ENCODE measurements around the gene PRR11. TPM values are rescaled to one million over a fixed set of nuclear protein-coding genes. Genes with fewer than 3 reads are reported as not detected.

PRR11 gene
- total RNA-seq, 2 donors from 2014 or later: 52.5 to 58.5 TPM

DNA sequence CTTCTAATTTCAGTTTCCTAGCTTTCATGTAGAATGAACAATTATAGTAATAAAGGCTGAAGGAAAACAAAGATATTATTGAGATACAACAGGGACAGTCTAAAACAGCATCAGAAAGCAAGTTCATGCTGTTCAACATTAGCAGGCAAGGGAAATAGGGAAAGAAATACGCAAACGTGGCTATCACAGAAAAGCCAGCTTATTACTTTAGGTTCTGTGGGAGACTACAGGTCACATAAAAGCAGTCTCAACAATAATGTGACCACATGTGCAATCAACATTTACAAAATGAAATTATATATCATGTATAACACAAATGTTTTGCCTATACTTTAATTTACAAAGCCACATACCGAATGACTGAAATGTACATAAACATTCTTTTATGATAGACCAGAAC lies 44.0 kb upstream of the PRR11 start:
- no peak overlapping the region for H3K4me3 ChIP-seq (ENCODE audit: low read length)
- no peaks in the 10 kb centered on the region for H3K9me3 Mint-ChIP-seq

GRCh38 chr17:59115474-59115873 lies 40.1 kb upstream of the PRR11 start:
- no peaks in the 10 kb centered on the region for H3K27me3 ChIP-seq (ENCODE audit: control insufficient read depth, insufficient read depth, low read length, poor library complexity, severe bottlenecking)
- H3K27ac ChIP-seq (ENCODE audit: low read depth, low read length): no peak overlapping the region
- Mint-ChIP-seq H3K4me1 (no peaks in the 10 kb centered on the region), H3K27me3 (ENCODE audit: insufficient read depth) (no peaks in the 10 kb centered on the region), H3K27ac (peak overlapping the region; percentile 72), H3K9me3 (no peaks in the 10 kb centered on the region), H3K4me3 (no peak overlapping the region), H3K36me3 (ENCODE audit: low read depth) (peaks cover 48% of the 10 kb centered on the region)
- H3K9ac ChIP-seq (ENCODE audit: extremely low read depth, low read length, poor library complexity, severe bottlenecking): no peak overlapping the region
- H3K4me1 ChIP-seq (ENCODE audit: control insufficient read depth, insufficient read depth, low read length): no peaks in the 10 kb centered on the region
- TF ChIP-seq, protein P1, sequence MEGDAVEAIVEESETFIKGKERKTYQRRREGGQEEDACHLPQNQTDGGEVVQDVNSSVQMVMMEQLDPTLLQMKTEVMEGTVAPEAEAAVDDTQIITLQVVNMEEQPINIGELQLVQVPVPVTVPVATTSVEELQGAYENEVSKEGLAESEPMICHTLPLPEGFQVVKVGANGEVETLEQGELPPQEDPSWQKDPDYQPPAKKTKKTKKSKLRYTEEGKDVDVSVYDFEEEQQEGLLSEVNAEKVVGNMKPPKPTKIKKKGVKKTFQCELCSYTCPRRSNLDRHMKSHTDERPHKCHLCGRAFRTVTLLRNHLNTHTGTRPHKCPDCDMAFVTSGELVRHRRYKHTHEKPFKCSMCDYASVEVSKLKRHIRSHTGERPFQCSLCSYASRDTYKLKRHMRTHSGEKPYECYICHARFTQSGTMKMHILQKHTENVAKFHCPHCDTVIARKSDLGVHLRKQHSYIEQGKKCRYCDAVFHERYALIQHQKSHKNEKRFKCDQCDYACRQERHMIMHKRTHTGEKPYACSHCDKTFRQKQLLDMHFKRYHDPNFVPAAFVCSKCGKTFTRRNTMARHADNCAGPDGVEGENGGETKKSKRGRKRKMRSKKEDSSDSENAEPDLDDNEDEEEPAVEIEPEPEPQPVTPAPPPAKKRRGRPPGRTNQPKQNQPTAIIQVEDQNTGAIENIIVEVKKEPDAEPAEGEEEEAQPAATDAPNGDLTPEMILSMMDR (conservative IDR thresholded peaks at IDR 0.05): no peak
- peaks cover 82% of the 10 kb centered on the region for H3K36me3 ChIP-seq (ENCODE audit: control insufficient read depth, insufficient read depth, low read length)
- H3K4me3 ChIP-seq (ENCODE audit: low read length): no peak overlapping the region
- DNase-seq: no peak
- 96 to 99% methylated on average over 8 to 9 of the region's 9 CpGs for WGBS, 2 experiments (ENCODE audit: insufficient coverage in 1 of 2, insufficient read length in 1 of 2)
- no peaks in the 10 kb centered on the region for H3K9me3 ChIP-seq (ENCODE audit: control insufficient read depth, low read length)

More for the DNA sequence above, 44.0 kb upstream of the PRR11 start:
- Histone ChIP-seq H3K9ac (ENCODE audit: extremely low read depth, low read length, poor library complexity, severe bottlenecking) (no peak overlapping the region), H3K27me3 (ENCODE audit: control insufficient read depth, insufficient read depth, low read length, poor library complexity, severe bottlenecking) (no peaks in the 10 kb centered on the region), H3K4me1 (ENCODE audit: control insufficient read depth, insufficient read depth, low read length) (no peaks in the 10 kb centered on the region), H3K9me3 (ENCODE audit: control insufficient read depth, low read length) (no peaks in the 10 kb centered on the region), H3K27ac (ENCODE audit: low read depth, low read length) (no peak overlapping the region), H3K36me3 (ENCODE audit: control insufficient read depth, insufficient read depth, low read length) (peaks cover 54% of the 10 kb centered on the region)
- 94 to 100% methylated on average over 2 of the region's 3 CpGs for WGBS, 2 experiments (ENCODE audit: insufficient coverage in 1 of 2, insufficient read length in 1 of 2)
- Mint-ChIP-seq H3K27me3 (ENCODE audit: insufficient read depth) (no peaks in the 10 kb centered on the region), H3K36me3 (ENCODE audit: low read depth) (peaks cover 35% of the 10 kb centered on the region), H3K27ac (no peak overlapping the region), H3K4me1 (no peaks in the 10 kb centered on the region), H3K4me3 (no peak overlapping the region)
- DNase-seq: no peak
- TF ChIP-seq, protein P1 (conservative IDR thresholded peaks at IDR 0.05): no peak

DNA sequence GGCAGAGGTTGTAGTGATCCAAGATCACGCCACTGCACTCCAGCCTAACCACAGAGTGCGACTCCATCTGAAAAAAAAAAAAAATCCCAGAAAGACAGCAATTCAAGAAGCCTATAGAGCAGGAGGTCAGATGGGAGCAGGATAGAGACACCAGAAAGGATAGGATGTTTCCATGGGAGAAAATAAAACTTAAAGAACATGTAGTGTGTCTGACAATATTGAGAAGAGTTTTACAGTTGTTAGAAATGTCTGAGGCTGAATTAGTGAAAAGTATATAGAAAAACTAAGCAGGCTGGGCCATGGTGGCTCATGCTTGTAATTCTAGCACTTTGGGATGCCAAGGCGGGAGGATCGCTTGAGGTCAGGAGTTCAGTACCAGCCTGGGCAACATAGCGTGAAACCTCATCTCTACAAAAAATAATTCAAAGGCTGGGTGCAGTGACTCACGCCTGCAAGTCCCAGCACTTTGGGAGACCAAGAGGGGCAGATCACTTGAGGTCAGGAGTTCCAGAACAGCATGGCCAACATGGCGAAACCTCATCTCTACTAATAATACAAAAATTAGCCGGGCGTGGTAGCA lies 33.6 kb upstream of the PRR11 start:
- Histone ChIP-seq H3K27me3 (ENCODE audit: control insufficient read depth, insufficient read depth, low read length, poor library complexity, severe bottlenecking) (no peaks in the 10 kb centered on the region), H3K27ac (ENCODE audit: low read depth, low read length) (no peak overlapping the region), H3K36me3 (ENCODE audit: control insufficient read depth, insufficient read depth, low read length) (peaks cover 75% of the 10 kb centered on the region), H3K9me3 (ENCODE audit: control insufficient read depth, low read length) (no peaks in the 10 kb centered on the region), H3K4me3 (ENCODE audit: low read length) (no peak overlapping the region), H3K4me1 (ENCODE audit: control insufficient read depth, insufficient read depth, low read length) (no peaks in the 10 kb centered on the region), H3K9ac (ENCODE audit: extremely low read depth, low read length, poor library complexity, severe bottlenecking) (no peak overlapping the region)
- H3K27me3 Mint-ChIP-seq (ENCODE audit: insufficient read depth): no peaks in the 10 kb centered on the region
- TF ChIP-seq, protein P1 (conservative IDR thresholded peaks at IDR 0.05): no peak
- peaks cover 54% of the 10 kb centered on the region for H3K36me3 Mint-ChIP-seq (ENCODE audit: low read depth)
- no peaks in the 10 kb centered on the region for H3K4me1 Mint-ChIP-seq
- no peaks in the 10 kb centered on the region for H3K9me3 Mint-ChIP-seq
- H3K27ac Mint-ChIP-seq: peak overlapping the region; percentile 68
- no peak overlapping the region for H3K4me3 Mint-ChIP-seq
- WGBS, 2 experiments (ENCODE audit: insufficient coverage in 1 of 2, insufficient read length in 1 of 2): 96% methylated on average over 5 to 9 of the region's 9 CpGs
- DNase-seq: no peak
